Peyer's patch (tissue), 4 donors: ENCODE data around the gene FYB1.

Experiments used
- CTCF ChIP-seq, 6 experiments: fragments of 450-650 bp in 4 of 6; fragments of 200-600 bp in 2 of 6; sonication (generic) in 1 of 6; IDR thresholded peaks; one replicate each; pipeline ENCODE4 v1.5.1; 2017 to 2019; ENCODE audit warnings: antibody characterized with exemption in 6 of 6, mild to moderate bottlenecking in 3 of 6, moderate library complexity in 1 of 6
- POLR2A ChIP-seq, 2 donors: fragments of 450-650 bp; IDR thresholded peaks; one replicate each; pipeline ENCODE4 v1.5.1; 2017; ENCODE audit warnings: antibody characterized with exemption in 2 of 2, mild to moderate bottlenecking in 2 of 2, moderate library complexity in 2 of 2

- TF ChIP-seq CTCF (IDR thresholded peaks at IDR 0.05), result no peak
- no peak for TF ChIP-seq POLR2A (IDR thresholded peaks at IDR 0.05)
Observed at GRCh38 chr5:39169081-39169480, 50.3 kb downstream of the FYB1 start.
